ENCODE data around the gene KLHL2.
"Not testable (repeated sequence)": the region's sequence is repeated elsewhere in the genome, so short reads cannot be mapped to it uniquely, and the experiment has no call there.

KLHL2 gene

DNA sequence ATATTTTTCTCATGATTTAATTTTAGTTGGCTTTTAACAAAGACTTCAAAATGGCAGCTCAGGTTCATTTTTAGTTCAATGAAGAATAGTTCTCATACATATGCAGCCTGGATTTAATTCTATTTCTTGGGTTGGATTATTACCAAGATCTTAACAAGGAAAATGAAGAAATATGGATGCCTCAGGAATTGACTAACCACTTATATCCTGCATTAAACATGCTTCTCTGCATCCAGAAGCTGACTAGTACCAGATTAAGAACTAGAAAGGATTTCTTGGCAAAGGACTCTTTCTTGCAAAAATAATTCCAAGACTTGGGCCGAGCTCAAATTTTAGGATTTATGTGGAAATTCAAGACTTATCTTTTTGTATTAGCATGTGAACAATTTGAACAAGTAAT is 5.6 kb upstream of the KLHL2 start:
- DNase-seq (ENCODE audit: low spot score) = no peak

DNA sequence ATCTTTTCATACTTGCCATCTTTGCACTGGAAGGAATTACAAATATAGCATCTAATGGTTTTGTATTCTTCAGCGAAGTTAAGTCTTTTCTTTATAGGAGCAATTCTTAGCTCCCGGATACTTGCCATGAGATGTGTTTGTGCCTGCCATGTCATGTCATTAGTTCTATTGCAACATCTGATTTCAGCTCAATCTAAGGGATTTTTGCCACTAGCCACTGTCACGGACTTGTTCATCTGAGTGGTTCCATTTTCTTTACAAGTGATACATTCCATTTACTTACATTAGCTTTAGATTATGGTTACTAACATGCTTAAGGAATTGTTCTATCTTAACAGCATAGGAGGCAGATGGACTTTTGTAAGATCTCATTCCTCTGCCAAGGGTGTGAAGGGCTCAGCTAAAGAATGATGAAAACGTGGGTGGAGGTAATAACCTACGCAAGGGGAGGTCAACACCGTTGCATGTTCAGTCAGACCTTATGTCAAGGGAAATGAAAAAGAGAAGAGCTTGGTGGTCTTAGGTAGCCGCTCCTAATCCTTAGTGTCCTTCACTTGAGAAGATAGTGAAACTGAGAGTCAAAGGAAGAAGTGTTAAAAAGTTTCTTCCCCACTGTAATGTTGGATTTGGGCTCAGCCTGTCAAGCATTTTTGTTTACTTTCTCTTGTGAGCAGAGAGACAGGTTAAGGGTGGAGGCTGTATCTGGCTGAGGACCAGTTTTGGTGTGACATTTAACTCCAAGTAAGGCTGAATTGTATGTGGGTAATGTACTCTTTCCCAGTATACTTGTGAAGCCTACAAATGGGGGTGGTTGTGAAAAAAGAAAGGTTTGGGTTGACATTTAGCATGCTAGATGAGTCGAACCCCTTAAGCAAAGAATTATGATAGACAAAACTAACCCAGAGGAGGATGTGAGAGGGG is 3.6 kb upstream of the KLHL2 start:
- no peak for DNase-seq (ENCODE audit: low spot score)

DNA sequence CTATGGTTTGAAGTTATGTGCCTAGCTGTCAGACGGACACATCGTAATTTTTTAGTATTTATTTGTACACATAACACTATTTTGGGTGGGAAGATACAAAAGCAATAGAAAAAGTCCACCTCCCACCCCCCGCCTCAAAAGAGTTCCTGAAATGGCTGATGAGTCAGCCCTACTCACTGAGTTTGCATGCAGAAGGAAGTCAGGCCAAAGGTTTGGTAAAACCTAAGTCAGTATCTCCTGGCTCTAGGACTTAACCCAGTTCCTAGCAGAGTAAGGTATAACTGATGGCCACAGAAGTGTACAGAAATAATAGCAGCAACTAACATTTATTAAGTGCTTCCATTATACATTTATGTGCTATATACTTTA is 2.9 kb upstream of the KLHL2 start:
- no peak for DNase-seq (ENCODE audit: low spot score)

DNA sequence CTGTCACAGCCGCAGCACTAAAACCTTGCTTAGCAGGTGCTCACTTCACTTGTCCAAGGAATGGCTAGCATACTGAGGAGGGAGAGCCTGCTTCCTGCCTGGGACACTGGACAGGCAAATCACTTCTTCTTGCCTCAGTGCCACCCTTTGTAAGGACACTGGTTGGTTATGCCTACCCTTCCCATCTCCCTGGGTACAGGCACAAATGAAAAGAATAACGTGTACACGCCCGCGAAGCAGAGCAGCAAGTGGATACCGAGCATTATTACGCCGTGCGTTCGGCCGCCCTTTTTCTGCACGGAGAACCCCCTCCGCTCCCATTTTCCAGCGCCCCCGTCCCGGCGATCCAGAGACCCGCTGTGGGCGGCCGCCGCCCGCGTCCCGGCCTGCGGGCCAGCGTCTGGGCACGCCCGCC is 338 bp upstream of the KLHL2 start:
- peak; percentile 62 for DNase-seq (ENCODE audit: low spot score)

DNA sequence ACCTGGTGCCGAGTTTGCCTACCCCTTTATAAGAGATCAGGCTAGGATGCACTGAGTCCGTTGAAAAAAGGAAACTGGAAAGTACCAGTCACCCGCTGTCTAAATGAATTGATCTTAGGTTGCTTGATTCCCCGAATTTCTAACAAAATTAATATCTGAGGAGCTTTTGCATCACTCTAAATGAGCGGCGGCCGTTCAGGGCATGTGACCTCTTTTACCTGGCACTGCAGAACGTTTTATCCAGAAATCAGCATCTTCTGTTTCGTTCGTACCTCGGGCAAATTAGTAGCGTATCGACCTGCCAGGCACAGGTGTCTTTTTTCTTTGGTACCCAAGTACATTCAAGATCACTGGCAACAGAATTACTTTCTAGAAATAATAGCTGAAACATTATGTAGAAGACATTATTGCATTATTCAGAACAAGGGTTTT is 876 bp downstream of the KLHL2 start:
- DNase-seq (ENCODE audit: low spot score) = peak; percentile 57

DNA sequence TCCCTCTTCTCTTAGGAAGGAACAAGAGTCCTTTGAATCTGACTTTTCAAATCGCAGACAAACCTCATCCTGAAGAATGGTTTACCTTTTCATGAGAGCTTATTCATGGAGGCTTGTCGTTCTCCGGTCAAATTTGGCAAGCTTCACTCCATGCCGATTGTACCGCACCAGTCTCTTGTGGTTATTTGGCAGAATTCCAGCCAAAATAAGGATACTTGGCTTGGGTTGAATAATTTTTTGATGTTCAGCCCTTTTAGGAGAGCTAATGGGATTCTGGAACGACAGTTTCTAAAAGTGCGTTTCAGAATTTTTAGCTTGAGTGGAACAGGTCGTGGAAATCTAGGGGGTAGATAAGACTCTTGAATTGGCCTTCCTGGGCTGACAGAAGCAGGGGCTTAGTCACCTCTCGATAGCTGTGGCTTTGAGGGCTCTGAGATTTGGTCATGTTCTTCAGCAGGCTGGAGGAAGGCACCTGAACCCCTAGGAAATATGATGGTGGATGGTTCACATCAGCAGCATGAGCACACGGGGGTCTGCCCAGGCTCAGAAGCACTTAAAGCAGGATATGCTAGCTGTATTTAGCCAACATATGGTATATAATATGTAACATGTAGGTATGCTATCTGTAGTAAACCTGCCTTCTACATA is 1.5 kb downstream of the KLHL2 start:
- DNase-seq (ENCODE audit: low spot score) = peak; percentile 62

DNA sequence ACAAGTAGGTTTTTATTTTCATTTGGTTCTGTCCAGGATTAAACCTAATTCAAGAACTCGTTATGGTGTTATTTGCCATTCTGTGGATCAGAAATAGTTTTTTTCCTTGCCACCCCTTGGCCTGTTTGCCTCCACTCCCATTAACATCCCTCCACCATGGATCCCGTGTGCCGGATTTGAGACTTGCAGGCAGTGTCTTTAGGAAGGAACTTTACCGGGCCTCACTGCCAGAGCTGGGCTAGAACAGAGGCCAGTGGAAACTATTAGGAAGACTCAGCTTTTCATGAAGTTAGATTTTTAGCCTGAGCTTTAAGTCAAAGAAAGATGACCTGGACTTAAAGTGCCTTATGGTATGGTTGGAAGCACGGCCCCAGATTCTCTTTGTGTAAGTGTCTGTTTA is 2.4 kb downstream of the KLHL2 start:
- DNase-seq (ENCODE audit: low spot score) = peak; percentile 16

DNA sequence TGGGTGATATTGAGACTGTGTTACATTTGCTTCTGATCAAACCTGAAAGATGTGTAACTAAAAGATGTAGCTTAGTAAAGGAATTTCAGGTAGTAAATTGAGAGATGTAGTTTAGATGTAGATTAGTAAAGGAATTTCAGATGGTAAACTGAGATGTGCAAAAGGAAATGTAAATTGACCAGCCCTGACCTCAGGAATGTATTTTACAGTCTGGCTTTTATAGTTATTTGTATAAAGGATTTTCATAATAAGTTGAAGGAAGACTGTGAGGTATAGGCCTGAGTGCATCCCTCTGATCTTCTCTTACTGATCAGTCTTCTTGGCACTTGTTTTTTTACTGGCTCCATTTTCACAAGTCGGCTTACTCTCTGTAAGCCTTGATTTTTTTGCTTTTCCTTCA is 3.2 kb downstream of the KLHL2 start:
- DNase-seq (ENCODE audit: low spot score) = no peak

DNA sequence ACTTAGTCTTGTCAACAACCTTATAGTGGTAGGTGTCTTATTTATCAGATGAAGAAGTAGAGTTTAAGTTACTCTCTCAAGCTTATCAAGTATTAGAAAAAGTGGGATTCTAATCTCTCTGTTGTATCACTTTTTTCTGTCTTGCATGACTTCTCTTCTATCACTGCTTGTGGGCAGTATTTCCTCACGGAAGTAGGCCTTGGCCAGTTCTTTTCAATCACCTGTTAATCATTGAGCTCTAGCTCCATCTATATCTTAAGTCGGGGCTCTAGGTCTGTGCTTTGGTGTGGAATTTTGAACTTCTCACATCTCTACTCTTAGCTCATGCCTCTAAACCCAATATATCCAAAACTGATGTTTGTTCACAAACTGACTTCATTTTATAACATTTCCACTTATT is 5.3 kb downstream of the KLHL2 start:
- DNase-seq (ENCODE audit: low spot score) = not testable (repeated sequence)

DNA sequence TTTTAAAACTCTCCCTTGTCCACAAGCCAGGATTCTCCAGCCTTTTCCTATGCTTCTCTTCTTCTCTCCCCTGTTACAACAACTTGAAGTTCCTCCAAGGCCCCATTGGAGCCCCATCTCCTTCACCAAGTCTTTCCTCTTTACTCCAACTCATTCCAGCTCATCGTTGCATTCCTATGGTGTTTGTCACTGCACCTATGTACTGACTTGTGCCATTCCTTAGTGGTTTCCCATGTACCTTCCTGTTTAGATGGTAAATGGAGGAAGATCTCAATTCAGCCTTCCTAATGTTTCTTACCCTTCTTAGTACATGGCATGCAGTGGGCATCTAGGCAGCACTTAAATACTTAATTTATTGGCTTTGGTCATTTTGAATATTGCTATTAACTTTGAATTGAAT is 6.0 kb downstream of the KLHL2 start:
- not testable (repeated sequence) for DNase-seq (ENCODE audit: low spot score)

DNA sequence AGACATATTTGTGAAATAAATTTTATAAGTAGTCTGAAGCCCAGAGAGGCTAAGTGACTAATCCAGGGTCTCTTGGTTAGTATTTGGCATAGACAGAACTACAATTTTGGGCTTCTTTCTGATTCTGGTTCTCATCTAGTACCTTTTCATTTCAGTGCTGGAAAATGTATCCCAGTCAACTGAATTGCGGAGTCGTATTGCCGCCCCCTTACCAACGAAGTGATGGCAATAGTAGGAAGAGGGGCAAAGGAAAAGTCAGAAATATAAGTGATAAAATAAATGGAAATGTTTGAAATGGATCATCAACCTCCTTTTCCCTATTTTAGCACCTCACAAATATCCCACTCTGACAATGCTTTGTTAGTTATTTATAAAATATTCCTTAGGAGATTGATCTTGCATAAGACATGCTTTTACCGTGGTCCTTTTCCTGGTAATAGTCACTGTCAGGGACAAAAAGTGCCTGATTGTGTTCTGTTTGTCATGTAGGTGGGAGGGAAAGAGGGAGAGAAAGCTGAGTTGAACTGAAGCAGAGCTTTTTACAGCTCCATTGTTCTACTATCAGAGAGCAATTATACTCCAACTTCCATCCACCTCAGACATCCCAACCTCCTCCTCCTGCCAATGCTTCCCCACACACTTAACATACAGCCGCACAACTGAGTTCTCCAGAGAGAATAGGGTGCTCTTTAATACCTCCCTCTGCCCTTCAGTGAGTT is 6.8 kb downstream of the KLHL2 start:
- DNase-seq (ENCODE audit: low spot score) = not testable (repeated sequence)

DNA sequence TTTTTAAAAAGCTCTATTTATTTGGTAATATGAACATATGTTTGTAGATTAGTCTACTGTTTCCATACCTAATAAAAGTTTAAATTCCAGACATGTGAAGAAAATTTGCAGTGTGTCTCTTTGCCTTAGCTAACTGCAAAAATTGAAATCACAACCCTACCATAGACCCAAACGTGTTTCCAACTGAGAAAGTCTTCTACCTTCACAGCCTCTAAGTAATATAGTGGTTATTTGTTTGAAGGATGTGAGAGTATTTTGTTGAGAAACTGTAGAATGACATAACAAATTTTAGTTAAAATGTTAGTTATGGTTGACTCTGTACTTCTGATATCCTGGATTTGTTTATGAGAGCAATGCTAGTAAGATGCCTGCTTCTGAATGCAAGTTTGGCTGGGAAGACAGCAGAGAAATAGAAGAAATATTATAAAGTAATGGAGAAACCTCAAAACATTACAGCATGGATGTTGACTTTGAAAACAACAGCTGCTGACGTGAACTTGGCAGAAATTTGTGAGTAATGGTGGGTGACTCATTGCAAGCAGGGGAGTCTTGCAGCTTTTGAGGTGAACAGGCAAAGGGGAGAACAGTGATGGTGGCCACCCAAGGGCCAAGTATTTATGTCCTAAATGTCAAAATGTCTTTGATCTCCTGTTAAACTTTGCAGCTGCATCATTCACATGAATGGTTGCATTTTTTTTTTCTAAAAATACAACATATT is 7.8 kb downstream of the KLHL2 start:
- DNase-seq (ENCODE audit: low spot score) = not testable (repeated sequence)

DNA sequence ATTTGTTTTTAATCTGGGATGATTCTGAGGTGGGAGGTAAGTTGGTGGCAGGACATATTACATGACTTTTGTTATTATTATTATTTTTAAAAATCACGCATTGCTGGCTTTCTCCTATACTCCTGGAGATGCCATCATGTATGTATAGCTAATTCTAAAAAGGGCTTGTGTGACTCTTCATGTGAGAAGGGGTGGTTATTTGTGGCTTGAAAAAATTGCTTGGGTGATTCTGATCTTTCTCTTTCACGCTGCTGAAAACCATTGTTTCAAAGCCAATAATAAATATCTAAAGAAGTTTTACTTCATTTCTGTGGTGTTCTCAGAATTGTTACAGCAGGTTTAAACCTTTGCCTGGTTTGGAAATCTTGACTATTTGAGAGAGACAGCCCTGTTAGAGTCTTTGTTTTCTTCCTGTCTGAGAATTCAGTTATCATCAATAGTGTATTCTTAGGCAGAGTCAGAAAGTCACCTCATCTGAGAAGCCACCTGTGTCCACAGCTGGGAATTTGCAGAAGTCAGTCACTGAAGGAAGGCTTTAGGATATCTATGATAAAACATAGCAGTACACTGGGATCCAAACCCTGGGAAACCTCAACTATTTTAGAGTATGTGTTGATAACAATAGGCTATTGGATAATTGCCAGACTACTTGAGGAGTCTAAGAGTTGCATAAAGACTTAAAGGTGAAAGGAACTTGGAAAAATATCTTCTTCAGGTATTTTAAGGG is 8.6 kb downstream of the KLHL2 start:
- not testable (repeated sequence) for DNase-seq (ENCODE audit: low spot score)

DNA sequence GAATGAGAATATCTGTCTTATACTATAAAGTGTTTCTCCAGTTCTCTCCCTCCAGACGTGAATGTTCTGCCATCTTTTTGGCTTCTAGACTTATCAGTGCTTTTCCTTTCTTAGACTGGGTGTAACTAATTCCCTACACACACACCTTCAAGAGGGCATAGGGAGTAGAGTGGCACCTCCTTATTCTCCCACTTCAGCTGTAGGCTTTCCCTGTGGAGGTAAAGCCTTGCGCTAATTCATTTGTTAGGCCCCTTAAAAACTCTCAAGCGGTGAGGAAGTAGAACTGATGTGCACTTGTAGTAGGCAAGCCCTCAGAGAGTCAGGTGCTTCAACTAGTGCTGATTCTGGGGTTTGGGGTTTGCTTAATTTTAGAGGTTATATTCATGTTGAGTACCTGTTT is 10.0 kb downstream of the KLHL2 start:
- DNase-seq (ENCODE audit: low spot score) = no peak

DNA sequence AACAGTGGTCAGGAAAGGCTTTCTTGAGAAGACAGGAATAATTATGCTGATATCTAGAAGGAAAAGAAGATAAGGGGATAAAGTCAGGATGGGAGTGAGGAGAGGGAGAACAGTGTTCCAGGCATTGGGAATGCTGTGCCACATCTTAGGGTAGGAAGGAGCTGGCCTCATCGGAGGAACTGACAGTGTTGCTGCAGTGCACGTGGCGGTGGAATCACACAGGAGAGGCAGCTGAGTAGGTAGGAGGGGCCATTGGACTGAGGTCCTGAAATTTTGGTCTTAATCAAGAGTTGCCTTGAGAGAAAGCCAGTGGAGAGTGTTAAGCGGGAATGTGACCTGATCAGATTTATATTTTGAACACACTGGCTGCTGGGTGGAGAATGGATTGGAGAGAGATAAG is 13.9 kb downstream of the KLHL2 start:
- DNase-seq (ENCODE audit: low spot score) = not testable (repeated sequence)

DNA sequence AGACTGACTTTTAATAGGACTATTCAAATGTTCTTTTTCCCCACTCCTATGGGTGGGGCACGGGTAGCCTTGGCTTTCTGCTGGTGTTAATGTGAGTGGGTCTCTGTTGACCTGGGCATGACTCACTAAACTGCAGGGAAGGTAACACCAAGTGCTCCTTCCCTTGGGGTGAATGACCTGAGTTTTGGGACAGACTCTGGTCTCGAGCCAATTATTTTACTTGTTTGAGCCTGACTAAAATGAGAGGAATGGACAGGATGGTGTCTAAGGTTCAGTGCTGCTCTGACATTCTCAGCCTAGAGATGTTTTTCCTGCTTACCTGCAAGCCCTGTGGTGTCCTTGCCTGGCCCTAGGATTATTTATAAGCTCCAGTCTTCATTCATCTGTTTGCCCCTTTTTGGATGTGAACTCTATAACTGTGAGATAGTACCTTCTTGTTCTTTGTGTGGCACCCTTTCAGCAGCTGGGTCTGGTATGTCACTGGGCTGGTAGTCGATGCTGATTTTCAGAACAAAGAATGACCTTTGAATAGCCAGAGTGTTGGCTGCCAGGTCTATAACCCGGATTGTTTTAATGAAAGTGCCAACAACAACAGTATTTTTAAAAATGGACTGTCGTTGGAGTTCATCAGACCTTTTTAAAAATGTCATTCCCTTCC is 14.8 kb downstream of the KLHL2 start:
- DNase-seq (ENCODE audit: low spot score) = not testable (repeated sequence)

DNA sequence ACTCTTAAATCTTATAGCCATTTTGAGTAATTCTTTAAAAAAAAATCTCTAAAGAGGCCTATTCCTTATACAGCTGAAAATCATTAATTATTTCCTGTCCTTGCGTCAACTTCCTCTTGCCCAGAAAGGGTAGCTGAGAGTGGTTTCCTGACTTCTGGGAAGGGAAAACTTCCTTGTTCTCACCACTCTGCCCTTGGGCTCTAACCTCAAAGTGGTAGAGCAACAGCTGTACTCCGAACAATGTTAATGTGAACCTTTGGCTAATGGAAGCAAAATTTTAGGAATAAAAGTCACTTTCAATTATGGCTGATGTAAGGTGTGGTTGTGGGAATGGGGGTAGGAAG is 15.3 kb downstream of the KLHL2 start:
- DNase-seq (ENCODE audit: low spot score) = no peak

DNA sequence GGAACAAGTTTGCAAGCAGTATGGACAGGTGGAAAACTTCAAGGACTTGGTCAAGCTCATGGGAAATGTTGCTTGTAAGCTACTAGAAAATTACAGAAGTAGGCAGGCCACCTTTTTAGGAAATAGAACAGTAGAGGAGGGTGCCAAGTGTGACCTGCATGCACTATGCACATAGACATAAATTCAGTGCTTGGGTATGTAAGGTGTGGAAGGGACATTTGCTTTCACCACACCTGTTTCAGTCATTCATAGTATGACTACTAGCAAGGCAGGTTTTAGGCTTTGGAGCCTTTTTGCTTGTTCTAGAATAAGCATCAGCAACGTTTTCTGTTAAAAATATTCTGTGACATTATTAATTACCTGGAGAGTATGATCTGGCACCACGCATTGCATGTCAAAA is 20.0 kb downstream of the KLHL2 start:
- not testable (repeated sequence) for DNase-seq (ENCODE audit: low spot score)

DNA sequence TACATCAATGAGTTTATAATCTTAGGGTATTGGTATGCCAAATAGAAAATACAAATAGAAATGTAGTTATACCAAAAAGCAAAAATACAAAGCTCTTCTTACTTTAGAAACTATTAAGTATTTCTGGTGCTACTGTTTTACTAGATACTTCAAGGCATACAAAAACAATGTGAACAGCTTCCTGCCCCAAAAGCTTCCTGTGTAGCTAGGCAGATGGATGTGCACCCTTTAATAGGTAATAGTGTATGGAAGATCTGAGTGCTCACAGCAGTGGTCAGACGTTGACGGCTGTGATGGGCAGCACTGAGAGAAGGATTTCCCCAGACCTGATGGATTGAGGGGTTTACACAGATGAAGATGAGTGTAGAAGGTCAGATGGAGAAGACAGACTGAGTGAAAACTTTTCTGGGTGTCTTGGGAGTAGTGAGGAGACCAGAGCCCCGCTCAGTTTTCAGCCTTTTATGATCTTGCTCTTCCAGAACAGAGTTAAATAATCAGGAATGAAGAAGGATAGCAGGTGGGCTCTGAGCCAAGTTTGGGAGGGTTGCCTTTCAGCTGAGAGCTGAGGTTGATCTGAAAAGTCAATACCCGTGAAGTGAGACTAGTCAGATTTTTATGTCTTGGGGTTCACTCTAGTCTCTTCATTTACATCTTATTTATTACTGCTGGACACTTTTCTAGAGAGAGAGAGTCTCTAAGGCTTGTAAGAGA is 22.3 kb downstream of the KLHL2 start:
- not testable (repeated sequence) for DNase-seq (ENCODE audit: low spot score)

Measured in cerebellar cortex (tissue), 1 donor.